SK-N-MC (cell line): Measurements from ENCODE around the gene GEMIN8.

Experiments
- DNase-seq: peaks from one replicate; pipeline ENCODE4 v3.0.0-alpha.2; 2011; ENCODE audit warnings: low read depth, low spot score
- H3K27ac ChIP-seq: fragments of 200-600 bp; sonication (generic); 2 replicates; pipeline ENCODE4 v1.5.1; 2016; ENCODE audit warnings: mixed run types
- H3K36me3 ChIP-seq: fragments of 200-600 bp; sonication (generic); 2 replicates; pipeline ENCODE4 v1.6.1; 2017; ENCODE audit warnings: antibody characterized with exemption, low read length, mixed read lengths; ENCODE audit not compliant: insufficient read depth
- H3K4me3 ChIP-seq: fragments of 200-600 bp; sonication (generic); 2 replicates; pipeline ENCODE4 v1.5.1; 2016
- H3K9ac ChIP-seq: fragments of 200-600 bp; sonication (generic); 2 replicates; pipeline ENCODE4 v1.8.0; 2017; ENCODE audit warnings: mixed run types, mixed read lengths; ENCODE audit not compliant: insufficient read length
- H3K9me3 ChIP-seq: fragments of 200-600 bp; sonication (generic); 2 replicates; pipeline ENCODE4 v1.6.1; 2017; ENCODE audit warnings: low read depth, mild to moderate bottlenecking, antibody characterized with exemption, low read length, moderate library complexity, mixed read lengths
- EZH2 ChIP-seq: fragments of 200-600 bp; sonication (generic); IDR thresholded peaks from one replicate; pipeline ENCODE4 v1.6.1; 2017; ENCODE audit warnings: antibody characterized with exemption
- FOXP2 ChIP-seq: optimal IDR thresholded peaks from 2 replicates; pipeline ENCODE3; 2011; ENCODE audit warnings: mild to moderate bottlenecking, moderate library complexity; ENCODE audit not compliant: insufficient read depth; ENCODE audit errors: extremely low read length, control extremely low read depth
- POLR2AphosphoS5 ChIP-seq: IDR thresholded peaks from 2 replicates; pipeline ENCODE4 v1.6.1; 2012; ENCODE audit warnings: mild to moderate bottlenecking, low read depth, low read length, borderline replicate concordance

Gene GEMIN8, protein sequence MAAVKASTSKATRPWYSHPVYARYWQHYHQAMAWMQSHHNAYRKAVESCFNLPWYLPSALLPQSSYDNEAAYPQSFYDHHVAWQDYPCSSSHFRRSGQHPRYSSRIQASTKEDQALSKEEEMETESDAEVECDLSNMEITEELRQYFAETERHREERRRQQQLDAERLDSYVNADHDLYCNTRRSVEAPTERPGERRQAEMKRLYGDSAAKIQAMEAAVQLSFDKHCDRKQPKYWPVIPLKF

DNA sequence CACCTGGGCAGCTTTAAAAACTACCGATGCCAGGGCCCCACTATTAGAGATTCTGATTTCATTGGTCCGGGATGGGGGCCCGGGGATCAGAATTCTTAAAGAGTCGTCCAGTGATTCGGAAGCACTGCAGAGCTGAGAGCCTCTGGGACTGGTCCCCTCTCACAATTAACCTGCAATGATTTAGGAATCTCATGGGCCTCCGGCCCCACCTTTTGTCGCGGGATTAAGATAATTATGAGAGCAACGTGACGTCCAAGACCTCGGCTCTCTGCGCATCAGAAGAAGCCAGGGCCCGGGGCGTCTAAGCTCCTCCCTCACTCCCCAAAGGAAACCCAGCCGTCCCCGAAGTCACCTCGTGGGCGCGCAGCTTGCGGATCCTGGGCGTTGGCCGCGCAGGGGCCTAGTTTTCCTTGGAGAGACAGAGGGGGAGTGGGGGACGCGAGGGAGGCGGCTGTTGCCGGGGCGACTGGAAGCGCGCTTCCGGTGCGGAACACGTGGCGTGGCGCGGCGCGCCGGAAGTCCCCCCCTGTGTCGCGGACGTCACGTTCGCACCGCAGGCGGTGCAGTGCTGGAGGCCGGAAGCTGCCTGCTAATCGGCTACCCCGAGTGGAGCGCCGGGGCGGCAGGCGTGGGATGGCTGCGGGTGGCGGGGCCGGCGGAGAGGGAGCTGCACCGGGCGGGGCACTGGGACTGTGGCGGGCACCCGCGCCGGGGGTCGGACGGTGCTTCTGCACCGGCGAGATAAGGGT is at the start of gene GEMIN8:
Gene GEMIN8 (minus strand): TSS at position 468 of the 749 bp plus-strand sequence. CDS start 8,414 bp downstream, outside the sequence.
- TF ChIP-seq FOXP2: peak; percentile 93
- peak; percentile 83 for TF ChIP-seq POLR2AphosphoS5
- no peak for TF ChIP-seq EZH2
- no peaks in the 10 kb centered on the region for H3K9me3 ChIP-seq
- peak; percentile 37 for DNase-seq
- peak within 1 kb of the TSS; percentile 90 for H3K9ac ChIP-seq
- H3K27ac ChIP-seq: peak within 1 kb of the TSS; percentile 76
- H3K4me3 ChIP-seq: peak within 1 kb of the TSS; percentile 86
- no peaks in the 10 kb centered on the region for H3K36me3 ChIP-seq

DNA sequence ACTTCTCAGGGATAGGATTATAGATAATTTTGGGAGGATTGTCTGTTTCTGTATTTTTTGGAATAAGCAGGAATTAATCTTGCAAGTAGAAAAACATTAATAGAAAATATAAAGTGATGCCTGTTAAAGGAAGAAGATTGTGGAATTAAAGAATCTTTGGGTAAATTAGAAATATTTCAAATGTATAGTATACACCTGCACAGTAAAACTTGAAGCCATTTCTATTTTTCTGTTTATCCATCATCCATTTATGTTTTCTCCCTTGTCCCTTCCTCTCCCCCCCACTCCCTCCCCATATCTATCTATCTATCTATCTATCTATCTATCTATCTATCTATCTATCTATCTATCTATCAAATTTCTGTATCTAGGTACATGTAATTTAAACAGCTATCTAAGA is 46.9 kb upstream of the GEMIN8 start:
- no peaks in the 10 kb centered on the region for H3K36me3 ChIP-seq
- no peak overlapping the region for H3K4me3 ChIP-seq
- H3K9me3 ChIP-seq: no peaks in the 10 kb centered on the region
- H3K9ac ChIP-seq: no peak overlapping the region
- no peak for DNase-seq
- no peak overlapping the region for H3K27ac ChIP-seq
- TF ChIP-seq POLR2AphosphoS5 (no peak), EZH2 (no peak), FOXP2 (no peak)

DNA sequence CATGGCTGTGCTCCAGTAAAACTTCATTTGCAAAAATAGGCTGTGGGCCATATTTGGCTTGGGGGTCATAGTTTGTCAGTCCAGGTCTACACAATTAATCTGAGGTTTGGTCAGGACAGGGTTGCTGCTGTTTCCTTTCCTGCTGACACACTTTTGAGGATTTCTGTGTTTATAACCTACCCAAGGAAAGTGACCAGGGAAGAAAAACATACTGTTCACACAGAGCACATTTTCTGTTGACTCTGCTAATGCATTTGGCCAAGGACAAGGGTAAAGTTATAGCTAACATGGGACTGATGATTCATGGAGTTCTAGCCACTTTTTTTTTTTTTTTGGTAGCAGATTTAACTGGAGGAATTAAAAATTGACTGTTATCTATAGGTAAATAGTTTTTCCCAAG is 43.9 kb upstream of the GEMIN8 start:
- Histone ChIP-seq H3K36me3 (no peaks in the 10 kb centered on the region), H3K4me3 (no peak overlapping the region), H3K9ac (no peak overlapping the region), H3K9me3 (no peaks in the 10 kb centered on the region), H3K27ac (no peak overlapping the region)
- no peak for TF ChIP-seq FOXP2
- TF ChIP-seq POLR2AphosphoS5: no peak
- TF ChIP-seq EZH2: no peak
- no peak for DNase-seq

DNA sequence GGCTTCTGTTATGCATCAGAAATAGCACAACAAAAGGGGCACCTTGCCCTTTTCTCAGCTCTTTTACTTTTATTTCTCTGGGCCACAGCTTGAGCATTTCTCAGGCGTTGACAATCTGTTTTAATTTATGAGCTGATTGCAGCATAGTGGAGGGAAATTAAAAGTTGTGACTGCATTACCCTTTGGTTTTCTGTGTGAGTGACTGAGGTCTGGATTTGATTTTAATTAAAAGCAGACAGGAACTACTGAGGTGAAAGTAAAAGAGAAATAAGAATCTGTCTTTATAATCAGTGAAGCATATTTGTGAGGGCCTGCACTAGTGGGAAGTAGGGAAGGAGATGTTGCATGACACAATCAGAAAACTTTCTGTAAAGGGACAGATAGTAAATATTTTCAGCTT is 43.4 kb upstream of the GEMIN8 start:
- no peak overlapping the region for H3K27ac ChIP-seq
- DNase-seq: no peak
- TF ChIP-seq FOXP2 (no peak), EZH2 (no peak), POLR2AphosphoS5 (no peak)
- H3K9me3 ChIP-seq: no peaks in the 10 kb centered on the region
- no peak overlapping the region for H3K4me3 ChIP-seq
- no peaks in the 10 kb centered on the region for H3K36me3 ChIP-seq
- no peak overlapping the region for H3K9ac ChIP-seq

- Histone ChIP-seq H3K9me3 (no peaks in the 10 kb centered on the region), H3K4me3 (no peak overlapping the region), H3K9ac (no peak overlapping the region), H3K27ac (no peak overlapping the region), H3K36me3 (no peaks in the 10 kb centered on the region)
- no peak for TF ChIP-seq EZH2
- TF ChIP-seq FOXP2: no peak
- TF ChIP-seq POLR2AphosphoS5: no peak
- no peak for DNase-seq
Observed at GRCh38 chrX:14065800-14066199, 36.1 kb upstream of the GEMIN8 start.

- Histone ChIP-seq H3K9ac (no peak overlapping the region), H3K36me3 (no peaks in the 10 kb centered on the region), H3K4me3 (no peak overlapping the region), H3K9me3 (no peaks in the 10 kb centered on the region), H3K27ac (no peak overlapping the region)
- no peak for TF ChIP-seq POLR2AphosphoS5
- no peak for TF ChIP-seq FOXP2
- TF ChIP-seq EZH2: no peak
- DNase-seq: no peak
Observed at GRCh38 chrX:14064626-14065432, 35.1 kb upstream of the GEMIN8 start.

GRCh38 chrX:14062524-14062923 is 32.8 kb upstream of the GEMIN8 start:
- no peaks in the 10 kb centered on the region for H3K9me3 ChIP-seq
- H3K9ac ChIP-seq: no peak overlapping the region
- H3K36me3 ChIP-seq: no peaks in the 10 kb centered on the region
- no peak for DNase-seq
- TF ChIP-seq FOXP2 (no peak), POLR2AphosphoS5 (no peak), EZH2 (no peak)
- no peak overlapping the region for H3K4me3 ChIP-seq
- H3K27ac ChIP-seq: no peak overlapping the region

DNA sequence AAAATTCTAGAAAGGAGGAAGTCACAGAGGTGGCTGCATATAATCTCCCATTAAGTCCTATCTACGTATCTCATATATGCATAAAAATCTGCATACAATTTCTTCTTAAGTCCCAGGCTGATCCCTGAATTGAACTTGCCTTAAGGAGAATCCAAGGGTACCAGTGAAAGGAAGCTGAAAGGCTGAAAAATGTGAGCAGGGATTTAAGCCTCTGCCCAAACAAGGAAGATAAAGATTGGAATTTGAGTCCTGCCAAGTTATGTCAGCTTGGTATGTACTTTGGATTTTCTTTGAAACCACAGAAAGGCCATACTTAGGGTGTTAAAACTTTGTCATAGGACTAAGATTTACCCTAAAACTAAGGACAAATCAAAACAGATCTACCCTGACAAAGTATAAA is 26.5 kb upstream of the GEMIN8 start:
- TF ChIP-seq POLR2AphosphoS5: no peak
- no peak for TF ChIP-seq FOXP2
- no peak for TF ChIP-seq EZH2
- H3K9ac ChIP-seq: no peak overlapping the region
- no peak overlapping the region for H3K4me3 ChIP-seq
- no peak overlapping the region for H3K27ac ChIP-seq
- DNase-seq: no peak
- no peaks in the 10 kb centered on the region for H3K36me3 ChIP-seq
- no peaks in the 10 kb centered on the region for H3K9me3 ChIP-seq
